Fibroblast of the aortic adventitia (primary cell): Measurements from ENCODE around the gene TREML2. TPM values are rescaled to one million over a fixed set of nuclear protein-coding genes. Genes with fewer than 3 reads are reported as not detected.
"Not testable (repeated sequence)": the region's sequence is repeated elsewhere in the genome, so short reads cannot be mapped to it uniquely, and the experiment has no call there.

ENCODE experiments used
- DNase-seq: peaks from one replicate; pipeline ENCODE4 v3.0.0-alpha.2; 2010; ENCODE audit warnings: low read depth
- H3K4me3 ChIP-seq: 2 replicates; pipeline ENCODE4 v1.5.1; 2011; ENCODE audit warnings: low read depth, mild to moderate bottlenecking, control low read depth, low read length, moderate library complexity
- total RNA-seq: library from RNA; depleted of rRNA; stranded (reverse); fragments of >200 nt; gene quantifications from 2 replicates; pipeline ENCODE4 v1.2.3, GENCODE V29; 2012; ENCODE audit warnings: low replicate concordance
- TF ChIP-seq, protein P1 (sequence below): IDR thresholded peaks from 2 replicates; pipeline ENCODE4 v1.5.1; 2011; ENCODE audit warnings: mild to moderate bottlenecking, low read length, control low read depth, inconsistent platforms; ENCODE audit not compliant: insufficient read depth

TREML2 gene, protein sequence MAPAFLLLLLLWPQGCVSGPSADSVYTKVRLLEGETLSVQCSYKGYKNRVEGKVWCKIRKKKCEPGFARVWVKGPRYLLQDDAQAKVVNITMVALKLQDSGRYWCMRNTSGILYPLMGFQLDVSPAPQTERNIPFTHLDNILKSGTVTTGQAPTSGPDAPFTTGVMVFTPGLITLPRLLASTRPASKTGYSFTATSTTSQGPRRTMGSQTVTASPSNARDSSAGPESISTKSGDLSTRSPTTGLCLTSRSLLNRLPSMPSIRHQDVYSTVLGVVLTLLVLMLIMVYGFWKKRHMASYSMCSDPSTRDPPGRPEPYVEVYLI
- total RNA-seq, result not detected in 2 replicates

DNA sequence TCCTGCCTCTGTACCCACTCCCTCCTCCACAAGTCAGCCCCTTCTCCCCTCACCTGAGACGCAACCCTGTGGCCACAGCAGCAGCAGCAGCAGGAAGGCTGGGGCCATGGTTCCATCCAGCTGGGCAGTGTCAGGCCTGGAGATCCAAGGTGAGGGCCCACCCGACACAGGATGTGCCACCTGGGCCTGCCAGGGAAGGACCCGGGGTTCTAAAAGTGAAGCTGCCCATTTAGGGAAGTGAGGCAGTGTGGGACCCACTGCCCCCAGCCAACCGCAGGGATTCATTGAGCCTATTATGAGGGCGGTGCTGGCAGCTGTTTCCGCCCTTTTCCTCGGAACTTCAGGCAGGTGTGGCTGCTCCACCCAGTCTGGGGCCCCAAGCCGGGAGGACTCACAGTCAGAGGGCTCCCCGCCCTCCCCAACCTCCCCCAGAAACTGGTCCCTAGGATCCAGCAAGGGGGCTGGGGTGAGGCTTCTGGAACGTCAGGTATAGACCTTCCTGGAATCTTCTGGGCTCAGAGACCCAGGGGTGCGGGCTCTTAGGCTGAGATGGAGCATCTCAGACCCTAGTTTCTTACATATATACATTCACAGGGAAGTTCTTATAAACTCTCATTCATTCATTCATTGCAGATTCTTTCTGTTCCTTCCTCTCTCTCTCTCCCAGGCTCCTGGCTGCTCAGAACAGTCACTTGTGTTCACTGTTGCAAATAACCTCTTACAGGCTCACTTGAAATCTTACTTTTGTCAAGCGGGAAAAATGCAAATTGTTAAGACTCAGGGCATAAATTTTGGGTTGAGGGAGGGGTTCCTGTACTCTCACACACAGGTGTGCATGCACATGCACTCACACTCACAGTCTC lies at the start of gene TREML2:
TREML2 (minus strand) TSS at position 249 of the 863 bp plus-strand sequence; CDS start at position 108, 141 bp downstream.
- TF ChIP-seq, protein P1, sequence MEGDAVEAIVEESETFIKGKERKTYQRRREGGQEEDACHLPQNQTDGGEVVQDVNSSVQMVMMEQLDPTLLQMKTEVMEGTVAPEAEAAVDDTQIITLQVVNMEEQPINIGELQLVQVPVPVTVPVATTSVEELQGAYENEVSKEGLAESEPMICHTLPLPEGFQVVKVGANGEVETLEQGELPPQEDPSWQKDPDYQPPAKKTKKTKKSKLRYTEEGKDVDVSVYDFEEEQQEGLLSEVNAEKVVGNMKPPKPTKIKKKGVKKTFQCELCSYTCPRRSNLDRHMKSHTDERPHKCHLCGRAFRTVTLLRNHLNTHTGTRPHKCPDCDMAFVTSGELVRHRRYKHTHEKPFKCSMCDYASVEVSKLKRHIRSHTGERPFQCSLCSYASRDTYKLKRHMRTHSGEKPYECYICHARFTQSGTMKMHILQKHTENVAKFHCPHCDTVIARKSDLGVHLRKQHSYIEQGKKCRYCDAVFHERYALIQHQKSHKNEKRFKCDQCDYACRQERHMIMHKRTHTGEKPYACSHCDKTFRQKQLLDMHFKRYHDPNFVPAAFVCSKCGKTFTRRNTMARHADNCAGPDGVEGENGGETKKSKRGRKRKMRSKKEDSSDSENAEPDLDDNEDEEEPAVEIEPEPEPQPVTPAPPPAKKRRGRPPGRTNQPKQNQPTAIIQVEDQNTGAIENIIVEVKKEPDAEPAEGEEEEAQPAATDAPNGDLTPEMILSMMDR, result no peak
- DNase-seq, result no peak
- no peak within 1 kb of the TSS for H3K4me3 ChIP-seq

DNA sequence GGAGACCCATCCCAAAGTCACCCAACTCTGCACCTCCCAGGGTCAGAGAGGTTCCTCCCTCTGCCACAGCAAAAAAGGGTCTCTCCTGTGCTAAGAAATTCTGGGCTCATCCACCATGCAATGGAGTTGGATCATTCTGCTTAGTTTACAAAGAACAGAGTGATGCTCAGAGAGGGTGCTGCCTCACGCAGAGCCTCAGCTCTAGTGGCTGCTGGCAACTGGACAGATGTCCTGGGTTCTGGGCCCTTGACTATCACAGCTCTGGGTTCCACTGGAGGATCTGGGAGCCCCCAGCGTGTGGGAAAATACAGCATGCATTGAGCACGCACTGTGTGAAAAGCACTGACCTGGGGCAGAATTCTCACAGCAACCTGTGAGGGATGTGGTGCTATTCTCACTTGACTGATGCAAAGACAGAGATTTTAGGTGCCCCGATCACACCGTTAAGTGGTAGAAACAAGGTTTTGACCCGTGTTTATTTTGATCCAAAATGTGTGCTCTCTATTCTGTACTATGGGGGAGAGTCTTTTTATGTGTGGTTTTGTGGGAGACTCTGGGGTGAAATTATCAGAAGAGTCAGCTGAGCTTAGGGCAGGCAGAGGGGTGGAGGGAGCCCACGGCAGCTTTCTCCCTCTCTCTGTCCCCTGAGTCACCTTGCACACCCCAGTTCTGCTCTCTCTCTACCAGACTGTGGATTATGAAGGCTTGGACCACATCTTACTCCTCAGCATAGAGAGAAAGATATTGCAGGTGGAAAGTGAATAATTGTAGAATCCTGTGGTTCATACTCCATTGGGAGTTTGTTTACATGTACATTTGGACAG lies 47.1 kb upstream of the TREML2 start:
- H3K4me3 ChIP-seq, result no peak overlapping the region
- TF ChIP-seq, protein P1, result no peak
- no peak for DNase-seq

DNA sequence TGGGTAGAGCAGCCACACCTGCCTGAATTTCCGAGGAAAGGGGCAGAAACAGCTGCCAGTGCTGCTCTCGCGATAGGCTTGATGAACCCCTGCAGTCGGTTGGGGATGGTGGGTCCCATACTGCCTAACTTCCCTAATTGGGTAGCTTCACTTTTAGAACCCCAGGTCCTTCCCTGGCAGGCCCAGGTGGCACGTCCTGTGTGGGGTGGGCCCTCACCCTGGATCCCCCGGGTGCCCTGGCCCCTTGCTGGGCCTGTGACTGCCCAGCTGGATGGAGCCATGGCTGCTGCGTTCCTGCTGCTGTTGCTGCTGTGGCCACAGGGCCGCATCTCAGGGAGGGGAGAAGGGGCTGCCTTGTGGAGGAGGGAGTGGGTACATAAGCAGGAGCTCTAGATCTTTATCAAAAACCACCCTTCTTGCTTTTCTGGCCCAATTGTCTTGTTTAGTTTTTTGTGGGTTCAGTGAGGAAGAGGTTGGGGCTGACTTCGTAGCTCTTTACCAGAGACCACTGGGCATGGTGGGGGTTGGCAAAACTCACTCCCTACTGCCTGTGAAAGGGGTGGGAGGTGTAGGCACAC lies 46.4 kb upstream of the TREML2 start:
- H3K4me3 ChIP-seq, result no peak overlapping the region
- TF ChIP-seq, protein P1, result no peak
- DNase-seq, result no peak

DNA sequence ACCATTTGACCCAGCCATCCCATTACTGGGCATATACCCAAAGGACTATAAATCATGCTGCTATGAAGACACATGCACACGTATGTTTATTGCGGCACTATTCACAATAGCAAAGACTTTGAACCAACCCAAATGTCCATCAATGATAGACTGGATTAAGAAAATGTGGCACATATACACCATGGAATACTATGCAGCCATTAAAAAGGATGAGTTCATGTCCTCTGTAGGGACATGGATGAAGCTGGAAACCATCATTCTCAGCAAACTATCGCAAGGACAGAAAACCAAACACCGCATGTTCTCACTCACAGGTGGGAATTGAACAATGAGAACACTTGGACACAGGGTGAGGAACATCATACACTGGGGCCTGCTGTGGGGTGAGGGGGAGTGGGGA lies 45.6 kb upstream of the TREML2 start:
- H3K4me3 ChIP-seq, DNase-seq: not testable (repeated sequence)

DNA sequence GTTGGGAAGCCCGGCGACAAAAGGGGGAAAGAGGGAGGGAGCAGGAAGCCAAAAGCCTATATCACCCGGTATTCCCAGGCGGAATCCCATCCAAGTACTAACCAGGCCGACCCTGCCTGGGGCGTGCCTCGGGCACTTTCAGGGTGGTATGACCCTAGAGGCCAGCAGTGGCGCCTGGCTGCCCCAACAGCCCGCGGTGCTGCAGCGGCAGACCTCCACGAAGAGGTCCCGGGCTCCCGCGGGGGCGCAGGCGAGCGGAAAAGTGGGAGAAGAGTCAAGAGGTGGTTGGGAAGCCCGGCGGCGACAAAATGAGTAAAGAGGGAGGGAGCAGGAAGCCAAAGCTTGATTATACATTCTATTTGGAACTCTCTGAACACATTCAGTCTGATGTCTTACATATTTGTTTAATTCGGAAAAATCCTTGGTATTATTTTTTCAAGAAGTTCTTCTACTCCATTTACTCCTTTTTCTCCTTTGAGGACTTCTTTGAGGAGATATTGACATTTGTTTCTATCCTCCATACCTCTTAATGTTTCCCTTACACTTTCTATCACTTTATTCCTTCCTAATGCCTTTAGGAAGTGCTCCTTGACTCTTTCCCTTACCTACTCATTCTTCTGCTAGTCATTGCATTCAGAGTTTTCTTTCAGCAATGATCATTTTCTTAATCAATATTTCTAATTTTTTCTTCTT lies 38.7 kb upstream of the TREML2 start:
- DNase-seq, result no peak
- H3K4me3 ChIP-seq, result no peak overlapping the region
- TF ChIP-seq, protein P1, result no peak

DNA sequence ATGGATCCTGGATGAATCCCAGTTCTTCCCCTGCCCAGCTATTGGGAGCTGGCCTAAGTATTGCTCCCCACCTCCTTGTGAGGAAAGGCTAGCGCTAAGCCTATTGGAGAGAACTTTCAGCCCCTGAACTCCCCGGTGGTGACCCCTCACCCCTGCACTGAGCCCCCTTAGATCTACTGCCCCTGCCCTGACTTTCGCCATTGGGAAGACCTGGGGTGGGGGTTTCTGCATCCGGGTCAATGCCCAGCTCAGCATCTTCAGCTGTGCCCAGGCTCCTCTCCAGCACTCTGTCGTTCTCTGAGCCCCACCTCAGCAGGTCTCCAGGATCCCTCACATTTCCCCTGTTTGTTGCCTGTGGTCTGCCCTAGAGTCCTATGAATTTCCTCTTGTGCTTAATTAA lies 36.2 kb upstream of the TREML2 start:
- H3K4me3 ChIP-seq, result no peak overlapping the region
- TF ChIP-seq, protein P1, result no peak
- no peak for DNase-seq
